ENCODE measurements around the gene CFAP90. TPM values are rescaled to one million over a fixed set of nuclear protein-coding genes. Genes with fewer than 3 reads are reported as not detected.
A peak's percentile ranks its signal among the peaks of the same experiment; 100 is the strongest.

Gene CFAP90
- total RNA-seq = not detected
- not detected for polyA plus RNA-seq
- long read RNA-seq, donor 1 = 0 reads
- long read RNA-seq, donor 2 = 0 reads
- long read RNA-seq, donor 3 = 0 reads

GRCh38 chr5:7850395-7851239, at the start of gene CFAP90:
CFAP90 (minus strand) TSS chr5:7851133; CDS start chr5:7851021, 112 bp downstream.
- Histone ChIP-seq H3K27me3 (peaks cover 0 to 40% (median 28%) of the 10 kb centered on the region in 9 donors), H3K4me3 (peak within 1 kb of the TSS; percentile 37 to 60 (median 52)), H3K9me3 (no peaks in the 10 kb centered on the region), H3K4me1 (peaks cover 0 to 20% (median 9%) of the 10 kb centered on the region in 12 donors), H3K36me3 (no peaks in the 10 kb centered on the region), H3K27ac (no peak within 1 kb of the TSS)
- TF ChIP-seq CTCF (IDR thresholded peaks at IDR 0.05) = peak in 5 of 12 donors; percentile 11 to 48 (median 32)
- TF ChIP-seq POLR2A (IDR thresholded peaks at IDR 0.05) = no peak
- DNase-seq = peak; percentile 29 to 71 (median 42)
- intact Hi-C loops (cut with DNase I) = loop anchor here in 3 of 10 donors (5.0 to 10.0 kb wide), 2 partner anchors 1083 to 1086 kb away; no protein-coding TSS in a partner anchor
- peak in 3 of 4 donors; percentile 68 to 76 (median 72) for ATAC-seq
- WGBS, 4 donors = 0 to 3% (median 2%) methylated on average over 7 to 76 of the region's 76 CpGs

GRCh38 chr5:7897014-7897600, 46.2 kb upstream of the CFAP90 start:
- peaks cover 0 to 100% (median 100%) of the 10 kb centered on the region in 9 donors for H3K36me3 ChIP-seq

GRCh38 chr5:7894860-7895259, 43.9 kb upstream of the CFAP90 start:
- WGBS, 4 donors = 79 to 88% (median 81%) methylated on average over 2 of the region's 2 CpGs
- peaks cover 0 to 2% (median 0%) of the 10 kb centered on the region in 12 donors for H3K4me1 ChIP-seq

More at GRCh38 chr5:7897014-7897600, 46.2 kb upstream of the CFAP90 start:
- 69 to 75% (median 70%) methylated on average over 5 of the region's 5 CpGs for WGBS, 4 donors
- Histone ChIP-seq H3K9me3 (no peaks in the 10 kb centered on the region), H3K27ac (no peak overlapping the region), H3K27me3 (no peaks in the 10 kb centered on the region), H3K4me3 (no peak overlapping the region), H3K4me1 (peaks cover 0 to 2% (median 0%) of the 10 kb centered on the region in 12 donors)
- DNase-seq = no peak
- no peak for ATAC-seq
- TF ChIP-seq POLR2A (IDR thresholded peaks at IDR 0.05) (no peak), CTCF (IDR thresholded peaks at IDR 0.05) (peak in 1 of 12 donors; percentile 18)
- intact Hi-C loops (cut with DNase I) = no loop called here

More at GRCh38 chr5:7894860-7895259, 43.9 kb upstream of the CFAP90 start:
- no peak for ATAC-seq
- no peak for TF ChIP-seq POLR2A (IDR thresholded peaks at IDR 0.05)
- no peak for TF ChIP-seq CTCF (IDR thresholded peaks at IDR 0.05)
- no peak for DNase-seq
- Histone ChIP-seq H3K27me3 (no peaks in the 10 kb centered on the region), H3K27ac (no peak overlapping the region), H3K36me3 (peaks cover 0 to 100% (median 99%) of the 10 kb centered on the region in 9 donors), H3K4me3 (no peak overlapping the region), H3K9me3 (no peaks in the 10 kb centered on the region)
- intact Hi-C loops (cut with DNase I) = no loop called here

Data from heart left ventricle (tissue), 16 donors.